Left lung (tissue), 10 donors: ENCODE data around the gene MUC2. TPM values are rescaled to one million over a fixed set of nuclear protein-coding genes. Genes with fewer than 3 reads are reported as not detected.
"Not testable (repeated sequence)": the region's sequence is repeated elsewhere in the genome, so short reads cannot be mapped to it uniquely, and the experiment has no call there.

Experiments
- ATAC-seq: fragments of 200-7000 bp; cut with Tn5 transposase; one replicate; pipeline ENCODE4 v1.9.1; 2020; ENCODE audit warnings: moderate library complexity
- DNase-seq, 4 donors: peaks; one replicate each; pipeline ENCODE4 v3.0.0-alpha.2; 2013 to 2020
- H3K27ac ChIP-seq, 2 donors: fragments of 200-600 bp; sonication (generic) in 1 of 2; one replicate each; pipeline versions ENCODE4 v1.5.0 to v1.8.0; 2020 to 2021
- H3K27me3 ChIP-seq, 2 donors: fragments of 200-600 bp; sonication (generic) in 1 of 2; one replicate each; pipeline versions ENCODE4 v1.5.0 to v1.8.0; 2020 to 2021
- H3K36me3 ChIP-seq, 2 donors: fragments of 200-600 bp; sonication (generic) in 1 of 2; one replicate each; pipeline versions ENCODE4 v1.5.0 to v1.8.0; 2020 to 2021
- H3K4me1 ChIP-seq, 2 donors: fragments of 200-600 bp; one replicate each; pipeline ENCODE4 v1.8.0; 2021
- H3K4me3 ChIP-seq, 2 donors: fragments of 200-600 bp; sonication (generic) in 1 of 2; one replicate each; pipeline versions ENCODE4 v1.5.0 to v1.8.0; 2020 to 2021; ENCODE audit warnings: mild to moderate bottlenecking in 1 of 2
- H3K9me3 ChIP-seq, 2 donors: fragments of 200-600 bp; sonication (generic) in 1 of 2; one replicate each; pipeline versions ENCODE4 v1.5.0 to v1.8.0; 2020 to 2021
- CTCF ChIP-seq, 2 donors: fragments of 200-600 bp; sonication (generic) in 1 of 2; IDR thresholded peaks; one replicate each; pipeline versions ENCODE4 v1.5.0 to v1.8.0; 2021; ENCODE audit warnings: antibody characterized with exemption in 2 of 2
- intact Hi-C, 2 donors: fragments of 100-400 bp; cut with DNase I; formaldehyde crosslinking; loops; one replicate each; pipeline versions ENCODE4 v1.11.2 to v1.14.2; 2022
- polyA plus RNA-seq, 6 donors: library from polyadenylated mRNA; unstranded; fragments of 120-200 nt; gene quantifications; one replicate each; pipeline ENCODE4 v1.2.1, GENCODE V29; 2013; ENCODE audit not compliant: insufficient read length in 6 of 6
- total RNA-seq, 2 donors: library from RNA; stranded (reverse); fragmentation: NEBNext Ultra II Directional; extraction: Animal tissue kit (Norgen Biotek cat#: 25700); gene quantifications; one replicate each; pipeline ENCODE4 v1.2.1, GENCODE V29; 2021
- donor health status: DM: no; HTN: yes; CAD: no.
- donor health status: DM: no; HTN: no; CAD: no.

The MUC2 gene
- total and polyA plus RNA-seq, 8 donors, result 0.02 to 0.03 (median 0.03) TPM; not detected in 3

GRCh38 chr11:1112351-1113191 lies 37.9 kb downstream of the MUC2 start:
- ATAC-seq (no peak), DNase-seq (peak in 2 of 4 donors; percentile 15 to 38)
- H3K4me1 ChIP-seq, result no peaks in the 10 kb centered on the region
- H3K27me3 ChIP-seq, result peaks cover 0 to 27% of the 10 kb centered on the region in 2 donors
- H3K4me3 ChIP-seq, result no peak overlapping the region
- H3K27ac ChIP-seq, result no peak overlapping the region
- TF ChIP-seq CTCF (IDR thresholded peaks at IDR 0.05), result no peak
- no peaks in the 10 kb centered on the region for H3K9me3 ChIP-seq
- H3K36me3 ChIP-seq, result no peaks in the 10 kb centered on the region
- intact Hi-C loops, result no loop called here

DNA sequence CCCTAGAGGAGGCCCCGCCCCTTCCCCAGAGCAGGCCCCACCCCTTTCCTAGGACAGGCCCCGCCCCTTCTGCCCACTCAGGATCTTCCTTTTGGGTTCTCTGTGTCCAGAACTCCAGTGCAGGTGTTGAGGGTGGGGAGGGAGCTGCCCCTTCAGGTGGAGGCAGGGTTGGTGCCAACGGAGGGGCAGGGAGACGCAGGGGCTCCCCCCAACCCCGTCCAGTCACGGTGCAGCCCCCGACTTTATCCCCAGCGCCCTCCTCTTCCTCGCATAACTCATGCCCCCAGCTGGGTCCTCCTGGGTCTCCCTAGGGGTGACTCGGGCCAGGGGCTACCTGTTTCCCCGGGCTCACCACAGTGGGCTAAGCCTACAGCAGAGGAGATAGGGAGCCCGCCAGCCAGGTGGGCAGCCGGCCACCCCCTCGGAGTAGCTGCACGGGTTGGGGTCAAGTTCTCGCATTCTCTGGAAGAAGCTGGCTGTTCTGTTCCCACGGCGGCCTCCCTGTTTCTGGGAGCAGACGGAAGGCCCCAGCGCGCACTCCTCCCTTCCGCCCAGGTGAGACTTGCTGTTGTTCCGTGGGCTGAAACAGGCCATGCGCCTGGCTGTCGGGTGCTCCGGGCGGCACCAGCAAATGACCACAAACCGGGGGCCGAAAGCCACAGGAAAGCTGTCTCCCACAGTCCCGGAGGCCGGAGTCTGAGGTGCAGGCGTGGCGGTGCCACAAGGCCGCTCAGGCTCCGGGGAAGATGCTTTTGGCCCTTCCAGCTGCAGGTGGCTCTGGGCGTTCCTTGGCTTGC lies 38.9 kb downstream of the MUC2 start:
- DNase-seq, result peak in 2 of 4 donors; percentile 29 to 67
- Histone ChIP-seq H3K27me3 (peaks cover 0 to 20% of the 10 kb centered on the region in 2 donors), H3K4me3 (no peak overlapping the region), H3K4me1 (no peaks in the 10 kb centered on the region), H3K9me3 (no peaks in the 10 kb centered on the region), H3K36me3 (no peaks in the 10 kb centered on the region), H3K27ac (no peak overlapping the region)
- no peak for TF ChIP-seq CTCF (IDR thresholded peaks at IDR 0.05)
- intact Hi-C loops, result no loop called here
- ATAC-seq, result no peak

GRCh38 chr11:1115292-1115691 lies 40.6 kb downstream of the MUC2 start:
- H3K4me1 ChIP-seq, ATAC-seq, H3K4me3 ChIP-seq, H3K27ac ChIP-seq, H3K9me3 ChIP-seq, H3K36me3 ChIP-seq, intact Hi-C loops: not testable (repeated sequence)
- DNase-seq, result peak in 2 of 4 donors; percentile 11 to 37
- H3K27me3 ChIP-seq, result peaks cover 0 to 20% of the 10 kb centered on the region in 2 donors

- Histone ChIP-seq H3K27ac (no peak overlapping the region), H3K27me3 (peaks cover 0 to 28% of the 10 kb centered on the region in 2 donors), H3K4me3 (no peak overlapping the region), H3K4me1 (no peaks in the 10 kb centered on the region), H3K36me3 (no peaks in the 10 kb centered on the region), H3K9me3 (no peaks in the 10 kb centered on the region)
- intact Hi-C loops, result no loop called here
- DNase-seq, result peak in 1 of 4 donors; percentile 10
- ATAC-seq, result no peak
- TF ChIP-seq CTCF (IDR thresholded peaks at IDR 0.05), result no peak
Observed at GRCh38 chr11:1116104-1116503, 41.4 kb downstream of the MUC2 start.

GRCh38 chr11:1116666-1117390 lies 42.2 kb downstream of the MUC2 start:
- DNase-seq (peak in 2 of 4 donors; percentile 11 to 69), ATAC-seq (no peak)
- H3K4me1 ChIP-seq, result no peaks in the 10 kb centered on the region
- intact Hi-C loops, result no loop called here
- TF ChIP-seq CTCF (IDR thresholded peaks at IDR 0.05), result no peak
- peaks cover 0 to 35% of the 10 kb centered on the region in 2 donors for H3K27me3 ChIP-seq
- no peak overlapping the region for H3K4me3 ChIP-seq
- H3K9me3 ChIP-seq, result no peaks in the 10 kb centered on the region
- no peak overlapping the region for H3K27ac ChIP-seq
- no peaks in the 10 kb centered on the region for H3K36me3 ChIP-seq
